ENCODE measurements around the gene RPP30. TPM values are rescaled to one million over a fixed set of nuclear protein-coding genes. Genes with fewer than 3 reads are reported as not detected.

RPP30 gene
- total and polyA plus RNA-seq, 4 donors, result 11.2 to 22.6 (median 13.0) TPM

DNA sequence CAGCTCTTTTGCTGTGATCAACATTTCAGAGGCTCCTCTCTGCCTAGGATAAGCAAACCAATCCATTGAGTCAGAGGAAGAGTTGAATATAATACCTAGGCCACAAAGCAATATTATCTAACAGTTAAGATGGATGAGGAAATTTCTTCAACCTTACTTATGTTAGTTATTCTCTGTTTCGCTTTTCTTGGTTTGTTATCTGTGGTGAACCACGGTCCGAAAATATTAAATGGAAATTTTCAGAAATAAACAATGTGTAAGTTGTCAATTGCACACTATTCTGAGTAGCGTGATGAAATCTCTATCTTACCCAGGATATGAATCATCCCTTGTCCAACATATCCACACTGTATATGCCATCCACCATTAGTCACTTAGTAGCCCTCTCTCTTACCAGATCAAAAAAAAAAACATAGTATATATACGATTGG, 12.4 kb upstream of the RPP30 start:
- no peak for DNase-seq (ENCODE audit: low spot score)
- Histone ChIP-seq H3K4me3 (ENCODE audit: low read depth in 1 of 3, low read length in 3 of 3) (no peak overlapping the region), H3K27me3 (ENCODE audit: control insufficient read depth in 4 of 4, insufficient read depth in 4 of 4, low read length in 3 of 4) (peaks cover 0 to 17% (median 5%) of the 10 kb centered on the region in 4 donors), H3K36me3 (ENCODE audit: control insufficient read depth in 4 of 4, insufficient read depth in 3 of 4, low read depth in 1 of 4, low read length in 3 of 4) (no peaks in the 10 kb centered on the region), H3K27ac (ENCODE audit: low read depth in 1 of 2, low read length in 2 of 2) (no peak overlapping the region), H3K9me3 (ENCODE audit: control insufficient read depth in 4 of 4, low read length in 3 of 4) (no peaks in the 10 kb centered on the region), H3K9ac (ENCODE audit: low read depth in 1 of 2, low read length in 2 of 2) (no peak overlapping the region), H3K4me1 (ENCODE audit: control insufficient read depth in 4 of 4, insufficient read depth in 4 of 4, low read length in 3 of 4) (peaks cover 3 to 10% (median 5%) of the 10 kb centered on the region in 4 donors)
- WGBS, result 87% methylated on average over 5 of the region's 5 CpGs
- TF ChIP-seq HNF4G (IDR thresholded peaks at IDR 0.05) (no peak), JUND (IDR thresholded peaks at IDR 0.05) (no peak), YY1 (IDR thresholded peaks at IDR 0.05) (no peak), RXRA (IDR thresholded peaks at IDR 0.05) (no peak), RAD21 (IDR thresholded peaks at IDR 0.05) (no peak)
- TF ChIP-seq, protein P1, sequence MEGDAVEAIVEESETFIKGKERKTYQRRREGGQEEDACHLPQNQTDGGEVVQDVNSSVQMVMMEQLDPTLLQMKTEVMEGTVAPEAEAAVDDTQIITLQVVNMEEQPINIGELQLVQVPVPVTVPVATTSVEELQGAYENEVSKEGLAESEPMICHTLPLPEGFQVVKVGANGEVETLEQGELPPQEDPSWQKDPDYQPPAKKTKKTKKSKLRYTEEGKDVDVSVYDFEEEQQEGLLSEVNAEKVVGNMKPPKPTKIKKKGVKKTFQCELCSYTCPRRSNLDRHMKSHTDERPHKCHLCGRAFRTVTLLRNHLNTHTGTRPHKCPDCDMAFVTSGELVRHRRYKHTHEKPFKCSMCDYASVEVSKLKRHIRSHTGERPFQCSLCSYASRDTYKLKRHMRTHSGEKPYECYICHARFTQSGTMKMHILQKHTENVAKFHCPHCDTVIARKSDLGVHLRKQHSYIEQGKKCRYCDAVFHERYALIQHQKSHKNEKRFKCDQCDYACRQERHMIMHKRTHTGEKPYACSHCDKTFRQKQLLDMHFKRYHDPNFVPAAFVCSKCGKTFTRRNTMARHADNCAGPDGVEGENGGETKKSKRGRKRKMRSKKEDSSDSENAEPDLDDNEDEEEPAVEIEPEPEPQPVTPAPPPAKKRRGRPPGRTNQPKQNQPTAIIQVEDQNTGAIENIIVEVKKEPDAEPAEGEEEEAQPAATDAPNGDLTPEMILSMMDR (IDR thresholded peaks at IDR 0.05; ENCODE audit: low read depth, low read length, missing input control), result no peak
- TF ChIP-seq, protein P2, sequence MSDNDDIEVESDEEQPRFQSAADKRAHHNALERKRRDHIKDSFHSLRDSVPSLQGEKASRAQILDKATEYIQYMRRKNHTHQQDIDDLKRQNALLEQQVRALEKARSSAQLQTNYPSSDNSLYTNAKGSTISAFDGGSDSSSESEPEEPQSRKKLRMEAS (IDR thresholded peaks at IDR 0.05), result no peak
- TF ChIP-seq, protein P3, sequence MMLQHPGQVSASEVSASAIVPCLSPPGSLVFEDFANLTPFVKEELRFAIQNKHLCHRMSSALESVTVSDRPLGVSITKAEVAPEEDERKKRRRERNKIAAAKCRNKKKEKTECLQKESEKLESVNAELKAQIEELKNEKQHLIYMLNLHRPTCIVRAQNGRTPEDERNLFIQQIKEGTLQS (IDR thresholded peaks at IDR 0.05), result no peak
- TF ChIP-seq, protein P4, sequence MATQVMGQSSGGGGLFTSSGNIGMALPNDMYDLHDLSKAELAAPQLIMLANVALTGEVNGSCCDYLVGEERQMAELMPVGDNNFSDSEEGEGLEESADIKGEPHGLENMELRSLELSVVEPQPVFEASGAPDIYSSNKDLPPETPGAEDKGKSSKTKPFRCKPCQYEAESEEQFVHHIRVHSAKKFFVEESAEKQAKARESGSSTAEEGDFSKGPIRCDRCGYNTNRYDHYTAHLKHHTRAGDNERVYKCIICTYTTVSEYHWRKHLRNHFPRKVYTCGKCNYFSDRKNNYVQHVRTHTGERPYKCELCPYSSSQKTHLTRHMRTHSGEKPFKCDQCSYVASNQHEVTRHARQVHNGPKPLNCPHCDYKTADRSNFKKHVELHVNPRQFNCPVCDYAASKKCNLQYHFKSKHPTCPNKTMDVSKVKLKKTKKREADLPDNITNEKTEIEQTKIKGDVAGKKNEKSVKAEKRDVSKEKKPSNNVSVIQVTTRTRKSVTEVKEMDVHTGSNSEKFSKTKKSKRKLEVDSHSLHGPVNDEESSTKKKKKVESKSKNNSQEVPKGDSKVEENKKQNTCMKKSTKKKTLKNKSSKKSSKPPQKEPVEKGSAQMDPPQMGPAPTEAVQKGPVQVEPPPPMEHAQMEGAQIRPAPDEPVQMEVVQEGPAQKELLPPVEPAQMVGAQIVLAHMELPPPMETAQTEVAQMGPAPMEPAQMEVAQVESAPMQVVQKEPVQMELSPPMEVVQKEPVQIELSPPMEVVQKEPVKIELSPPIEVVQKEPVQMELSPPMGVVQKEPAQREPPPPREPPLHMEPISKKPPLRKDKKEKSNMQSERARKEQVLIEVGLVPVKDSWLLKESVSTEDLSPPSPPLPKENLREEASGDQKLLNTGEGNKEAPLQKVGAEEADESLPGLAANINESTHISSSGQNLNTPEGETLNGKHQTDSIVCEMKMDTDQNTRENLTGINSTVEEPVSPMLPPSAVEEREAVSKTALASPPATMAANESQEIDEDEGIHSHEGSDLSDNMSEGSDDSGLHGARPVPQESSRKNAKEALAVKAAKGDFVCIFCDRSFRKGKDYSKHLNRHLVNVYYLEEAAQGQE (IDR thresholded peaks at IDR 0.05), result no peak

DNA sequence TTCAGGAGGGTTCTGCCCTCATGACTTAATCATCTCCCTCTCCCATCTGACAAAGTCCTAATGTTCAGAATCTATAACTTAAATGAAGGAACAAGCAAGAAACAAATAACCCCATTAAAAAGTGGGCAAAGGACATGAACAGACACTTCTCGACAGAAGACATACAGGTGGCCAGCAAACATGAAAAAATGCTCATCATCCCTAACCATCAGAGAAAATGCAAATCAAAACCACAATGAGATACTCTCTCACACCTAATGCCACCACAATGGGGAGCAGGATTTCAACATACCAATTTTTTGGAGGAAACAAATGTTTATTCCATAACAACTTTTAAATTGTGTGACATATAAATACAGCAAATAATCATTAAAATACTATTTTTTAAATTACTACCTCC, 11.0 kb upstream of the RPP30 start:
- no peaks in the 10 kb centered on the region for H3K36me3 ChIP-seq (ENCODE audit: control insufficient read depth in 4 of 4, insufficient read depth in 3 of 4, low read depth in 1 of 4, low read length in 3 of 4)
- TF ChIP-seq, protein P1 (IDR thresholded peaks at IDR 0.05; ENCODE audit: low read depth, low read length, missing input control), result no peak
- TF ChIP-seq GABPA (IDR thresholded peaks at IDR 0.05 in 1 of 2, conservative IDR thresholded peaks at IDR 0.05 in 1 of 2) (no peak), NR2F2 (IDR thresholded peaks at IDR 0.05) (no peak), FOXA1 (IDR thresholded peaks at IDR 0.05) (no peak), HNF4A (conservative IDR thresholded peaks at IDR 0.05) (no peak), SP1 (IDR thresholded peaks at IDR 0.05) (no peak), HNF4G (IDR thresholded peaks at IDR 0.05) (no peak), RXRA (IDR thresholded peaks at IDR 0.05) (no peak), JUND (IDR thresholded peaks at IDR 0.05) (no peak), FOXA2 (IDR thresholded peaks at IDR 0.05) (no peak), RAD21 (IDR thresholded peaks at IDR 0.05) (no peak)
- TF ChIP-seq, protein P4 (IDR thresholded peaks at IDR 0.05), result no peak
- TF ChIP-seq, protein P3 (IDR thresholded peaks at IDR 0.05), result no peak
- TF ChIP-seq, protein P5, sequence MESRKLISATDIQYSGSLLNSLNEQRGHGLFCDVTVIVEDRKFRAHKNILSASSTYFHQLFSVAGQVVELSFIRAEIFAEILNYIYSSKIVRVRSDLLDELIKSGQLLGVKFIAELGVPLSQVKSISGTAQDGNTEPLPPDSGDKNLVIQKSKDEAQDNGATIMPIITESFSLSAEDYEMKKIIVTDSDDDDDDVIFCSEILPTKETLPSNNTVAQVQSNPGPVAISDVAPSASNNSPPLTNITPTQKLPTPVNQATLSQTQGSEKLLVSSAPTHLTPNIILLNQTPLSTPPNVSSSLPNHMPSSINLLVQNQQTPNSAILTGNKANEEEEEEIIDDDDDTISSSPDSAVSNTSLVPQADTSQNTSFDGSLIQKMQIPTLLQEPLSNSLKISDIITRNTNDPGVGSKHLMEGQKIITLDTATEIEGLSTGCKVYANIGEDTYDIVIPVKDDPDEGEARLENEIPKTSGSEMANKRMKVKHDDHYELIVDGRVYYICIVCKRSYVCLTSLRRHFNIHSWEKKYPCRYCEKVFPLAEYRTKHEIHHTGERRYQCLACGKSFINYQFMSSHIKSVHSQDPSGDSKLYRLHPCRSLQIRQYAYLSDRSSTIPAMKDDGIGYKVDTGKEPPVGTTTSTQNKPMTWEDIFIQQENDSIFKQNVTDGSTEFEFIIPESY (IDR thresholded peaks at IDR 0.05), result no peak
- DNase-seq (ENCODE audit: low spot score), result no peak
- H3K4me1 ChIP-seq (ENCODE audit: control insufficient read depth in 4 of 4, insufficient read depth in 4 of 4, low read length in 3 of 4), result peaks cover 3 to 10% (median 5%) of the 10 kb centered on the region in 4 donors
- H3K9me3 ChIP-seq (ENCODE audit: control insufficient read depth in 4 of 4, low read length in 3 of 4), result no peaks in the 10 kb centered on the region
- no peak overlapping the region for H3K9ac ChIP-seq (ENCODE audit: low read depth in 1 of 2, low read length in 2 of 2)
- no peak overlapping the region for H3K4me3 ChIP-seq (ENCODE audit: low read depth in 1 of 3, low read length in 3 of 3)
- H3K27ac ChIP-seq (ENCODE audit: low read depth in 1 of 2, low read length in 2 of 2), result no peak overlapping the region
- H3K27me3 ChIP-seq (ENCODE audit: control insufficient read depth in 4 of 4, insufficient read depth in 4 of 4, low read length in 3 of 4), result peaks cover 0 to 12% (median 1%) of the 10 kb centered on the region in 4 donors
- 75% methylated on average over 1 of the region's 1 CpG for WGBS

Measured in liver (tissue), 9 donors.